ENCODE measurements around the gene LRRC15.

Gene LRRC15

GRCh38 chr3:194336601-194337355, 32.8 kb downstream of the LRRC15 start:
- in situ Hi-C loops (cut with MboI; ENCODE audit: low sequenced_read_pairs) = no loop called here

DNA sequence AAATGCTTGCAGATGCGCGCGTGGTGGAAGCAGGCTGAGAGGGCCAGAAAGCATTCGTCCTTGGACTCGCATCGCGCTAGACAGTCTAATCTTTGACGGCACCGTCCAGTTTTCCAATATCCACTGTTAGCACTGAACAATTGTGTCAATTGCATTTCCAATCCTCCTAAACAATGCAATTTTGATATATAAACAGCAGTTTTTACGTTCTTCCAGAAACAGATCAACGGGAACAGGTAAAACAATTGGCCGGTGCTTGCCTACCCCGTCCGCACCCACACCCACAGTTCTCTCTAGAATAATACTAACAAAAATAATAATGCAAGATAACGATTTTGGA, 35.6 kb downstream of the LRRC15 start:
- in situ Hi-C loops (cut with MboI; ENCODE audit: low sequenced_read_pairs) = no loop called here

DNA sequence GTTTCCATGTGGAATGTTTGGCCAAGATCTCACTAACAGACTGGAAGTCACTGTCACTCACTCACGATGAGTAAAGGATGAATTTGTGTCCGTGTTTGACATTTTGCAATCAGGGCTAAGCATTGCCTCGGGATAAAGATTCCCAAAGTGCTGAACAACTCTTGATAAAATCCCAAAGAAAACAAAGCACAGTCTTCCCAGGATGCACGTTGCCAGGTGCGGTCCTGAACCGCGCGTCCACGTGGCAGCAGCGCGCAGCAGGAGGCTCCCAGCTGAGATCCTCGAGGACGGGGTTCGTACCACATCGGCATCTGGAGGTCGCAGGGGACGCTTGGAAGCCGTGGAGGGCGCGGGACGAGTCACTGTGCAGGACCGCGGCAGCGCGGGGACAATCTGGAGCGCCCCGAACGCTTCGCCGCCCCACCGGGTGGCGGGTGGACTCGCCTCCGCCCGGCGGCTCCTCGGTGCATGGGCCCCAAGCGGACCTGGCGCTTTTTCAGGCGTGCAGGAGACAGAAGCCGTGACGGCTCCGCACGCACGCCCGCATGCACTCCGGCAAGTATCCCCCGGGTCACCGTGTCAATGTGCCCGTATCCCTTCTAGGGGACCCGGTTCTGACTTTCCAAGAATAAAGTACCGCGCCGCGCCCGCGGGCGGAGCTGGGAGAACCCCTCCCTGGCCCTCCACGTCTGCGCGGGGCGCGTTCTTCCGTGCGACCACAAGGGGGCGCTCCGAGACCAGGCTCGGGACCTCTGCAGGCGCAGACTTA, 36.1 kb downstream of the LRRC15 start:
- in situ Hi-C loops (cut with MboI; ENCODE audit: low sequenced_read_pairs) = no loop called here

DNA sequence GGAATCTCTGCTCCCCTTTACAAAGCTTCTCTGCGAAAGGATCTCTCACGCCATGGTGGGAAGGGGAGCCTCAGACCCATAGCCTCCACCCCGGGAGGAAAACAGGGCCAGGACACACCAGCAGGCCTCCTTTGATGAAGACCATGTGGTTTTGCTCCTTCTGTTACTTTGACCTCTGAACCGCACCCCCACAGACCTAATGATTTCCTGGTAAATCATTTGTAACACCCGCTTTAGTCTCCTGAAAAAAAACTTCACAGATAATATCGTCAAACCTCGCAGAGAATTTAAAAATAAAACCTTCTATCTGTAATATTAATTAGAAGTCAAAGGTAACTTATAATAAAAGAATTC, 36.7 kb downstream of the LRRC15 start:
- in situ Hi-C loops (cut with MboI; ENCODE audit: low sequenced_read_pairs) = no loop called here

DNA sequence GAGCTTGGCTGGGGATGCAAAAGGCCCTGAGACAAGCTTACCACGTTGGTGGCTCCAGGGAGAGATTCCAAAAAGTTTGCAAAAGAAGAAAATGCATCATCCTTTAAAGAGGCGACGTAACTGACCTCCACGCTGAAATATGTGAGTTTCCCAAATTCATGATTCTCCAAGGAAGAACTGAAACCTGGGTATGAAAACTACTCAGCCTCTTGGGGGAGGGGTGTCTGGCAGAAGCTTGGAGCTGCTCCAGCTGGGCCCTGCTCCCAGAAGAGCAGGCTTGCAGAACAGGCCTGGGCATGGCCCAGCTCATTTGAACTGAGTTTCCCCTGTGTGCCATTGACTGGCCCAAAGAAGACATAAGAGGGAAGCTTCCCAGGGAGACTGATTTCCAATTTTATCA, 39.0 kb downstream of the LRRC15 start:
- in situ Hi-C loops (cut with MboI; ENCODE audit: low sequenced_read_pairs) = no loop called here

DNA sequence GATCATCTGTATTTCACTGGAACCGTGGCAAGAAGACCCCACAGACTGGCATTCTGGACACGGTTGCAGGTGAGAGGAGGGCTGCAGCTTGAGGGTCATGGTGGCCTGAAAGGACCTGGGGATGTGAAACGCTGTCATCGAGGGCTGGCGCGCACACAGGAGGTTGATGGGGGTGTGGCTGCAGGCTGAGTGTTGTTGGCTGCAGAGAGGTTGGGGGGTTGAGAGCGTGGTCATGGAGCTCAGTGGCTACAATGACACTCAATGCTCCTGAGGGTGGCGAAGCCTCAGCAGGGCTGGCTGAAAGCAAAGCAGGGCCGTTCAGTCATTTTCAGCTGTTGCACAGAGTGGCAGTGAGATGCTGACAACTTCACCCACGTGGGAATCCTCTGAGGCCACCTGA, 39.4 kb downstream of the LRRC15 start:
- in situ Hi-C loops (cut with MboI; ENCODE audit: low sequenced_read_pairs) = no loop called here

- in situ Hi-C loops (cut with MboI; ENCODE audit: low sequenced_read_pairs) = no loop called here
Observed at GRCh38 chr3:194329583-194329965, 40.0 kb downstream of the LRRC15 start.

DNA sequence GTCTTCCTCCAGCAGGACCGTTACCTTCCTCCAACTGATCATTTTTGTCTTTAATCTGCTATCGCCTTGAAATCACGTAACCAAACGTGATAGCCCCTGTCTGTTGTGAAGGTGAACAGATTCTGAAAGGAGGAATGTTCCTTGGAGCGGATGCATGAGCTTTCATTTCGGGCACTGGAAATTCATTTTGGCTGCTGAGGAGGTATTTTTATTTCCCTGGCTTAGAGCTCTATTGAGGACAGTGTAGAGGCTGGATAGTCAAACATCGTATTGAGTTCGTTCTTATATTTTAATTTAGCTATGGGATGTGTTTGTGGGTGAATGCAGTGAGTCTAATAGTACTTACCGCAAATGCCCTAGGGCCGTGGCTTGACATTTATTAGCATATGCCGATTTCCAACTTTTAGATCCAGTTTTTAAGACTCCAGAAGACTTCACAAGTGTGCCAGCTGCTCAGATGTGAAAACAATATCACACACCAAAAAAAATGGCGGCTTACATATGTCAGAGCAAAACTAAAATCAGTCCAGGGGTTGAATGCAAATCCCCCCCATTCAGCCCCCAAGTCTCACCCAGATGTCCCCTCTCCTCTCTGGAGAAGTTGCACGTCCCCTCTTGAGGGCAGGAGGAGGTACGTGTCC, 40.5 kb downstream of the LRRC15 start:
- in situ Hi-C loops (cut with MboI; ENCODE audit: low sequenced_read_pairs) = no loop called here

DNA sequence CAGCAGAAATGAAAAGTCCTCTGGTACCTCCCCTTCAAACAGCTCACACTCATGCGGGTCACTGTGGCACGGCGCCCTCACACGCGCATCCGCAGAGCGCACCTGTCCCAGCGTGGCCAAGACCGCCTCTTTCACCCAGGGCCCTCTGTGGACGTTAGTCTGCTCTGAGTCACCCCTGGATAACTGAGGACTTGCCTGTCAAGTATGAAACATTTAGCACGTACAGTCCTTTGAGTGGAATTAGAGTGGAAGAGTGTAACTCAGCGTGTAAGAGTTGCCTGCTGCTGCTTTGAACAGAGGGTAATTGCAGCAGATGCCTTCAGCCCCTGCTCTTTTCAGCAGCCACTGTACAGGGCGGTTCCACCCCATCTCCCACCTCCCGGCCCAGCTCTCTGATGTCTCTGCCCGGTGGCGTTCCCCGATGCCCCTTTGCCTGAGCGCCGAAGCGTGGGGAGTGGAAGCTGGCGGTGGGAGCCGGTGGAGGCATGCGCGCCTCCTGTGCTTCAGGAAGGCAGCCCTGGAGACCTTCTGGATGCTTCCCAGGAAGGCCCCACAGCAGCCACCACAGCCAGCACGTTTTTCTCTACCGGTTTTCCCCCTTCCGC, 41.4 kb downstream of the LRRC15 start:
- in situ Hi-C loops (cut with MboI; ENCODE audit: low sequenced_read_pairs) = no loop called here

GRCh38 chr3:194327218-194328052, 42.1 kb downstream of the LRRC15 start:
- in situ Hi-C loops (cut with MboI; ENCODE audit: low sequenced_read_pairs) = no loop called here

- in situ Hi-C loops (cut with MboI; ENCODE audit: low sequenced_read_pairs) = no loop called here
Observed at GRCh38 chr3:194326968-194327217, 42.6 kb downstream of the LRRC15 start.

- in situ Hi-C loops (cut with MboI; ENCODE audit: low sequenced_read_pairs) = no loop called here
Observed at GRCh38 chr3:194326192-194326967, 43.2 kb downstream of the LRRC15 start.

- in situ Hi-C loops (cut with MboI; ENCODE audit: low sequenced_read_pairs) = no loop called here
Observed at GRCh38 chr3:194325424-194326153, 44.0 kb downstream of the LRRC15 start.

GRCh38 chr3:194324823-194325327, 44.7 kb downstream of the LRRC15 start:
- in situ Hi-C loops (cut with MboI; ENCODE audit: low sequenced_read_pairs) = loop anchor here (25.0 kb wide), 1 partner anchor 663 kb away; no protein-coding TSS in a partner anchor

GRCh38 chr3:194323785-194324735, 45.5 kb downstream of the LRRC15 start:
- in situ Hi-C loops (cut with MboI; ENCODE audit: low sequenced_read_pairs) = loop anchor here (25.0 kb wide), 1 partner anchor 662 kb away; no protein-coding TSS in a partner anchor

GRCh38 chr3:194322678-194323211, 46.8 kb downstream of the LRRC15 start:
- in situ Hi-C loops (cut with MboI; ENCODE audit: low sequenced_read_pairs) = loop anchor here (25.0 kb wide), 1 partner anchor 660 kb away; no protein-coding TSS in a partner anchor

GRCh38 chr3:194321693-194322640, 47.6 kb downstream of the LRRC15 start:
- in situ Hi-C loops (cut with MboI; ENCODE audit: low sequenced_read_pairs) = loop anchor here (25.0 kb wide), 1 partner anchor 660 kb away; no protein-coding TSS in a partner anchor

Measured in HL-60/S4 treated with phorbol 12-myristate 13-acetate at 8.2 ng/mL for 4 days and 3 days (cell line).